Hematopoietic multipotent progenitor cell treated with erythropoietin and hydrocortisone succinate and interleukin-3 and kit ligand, for 17 days (in vitro differentiated cells): ENCODE results near the gene IFI6.
A peak's percentile ranks its signal among the peaks of the same experiment; 100 is the strongest.
"Not testable (repeated sequence)": the region's sequence is repeated elsewhere in the genome, so short reads cannot be mapped to it uniquely, and the experiment has no call there.

ENCODE experiments used
- DNase-seq: peaks from one replicate; pipeline ENCODE4 v3.0.0-alpha.2; 2015; ENCODE audit warnings: low spot score

IFI6 gene

DNA sequence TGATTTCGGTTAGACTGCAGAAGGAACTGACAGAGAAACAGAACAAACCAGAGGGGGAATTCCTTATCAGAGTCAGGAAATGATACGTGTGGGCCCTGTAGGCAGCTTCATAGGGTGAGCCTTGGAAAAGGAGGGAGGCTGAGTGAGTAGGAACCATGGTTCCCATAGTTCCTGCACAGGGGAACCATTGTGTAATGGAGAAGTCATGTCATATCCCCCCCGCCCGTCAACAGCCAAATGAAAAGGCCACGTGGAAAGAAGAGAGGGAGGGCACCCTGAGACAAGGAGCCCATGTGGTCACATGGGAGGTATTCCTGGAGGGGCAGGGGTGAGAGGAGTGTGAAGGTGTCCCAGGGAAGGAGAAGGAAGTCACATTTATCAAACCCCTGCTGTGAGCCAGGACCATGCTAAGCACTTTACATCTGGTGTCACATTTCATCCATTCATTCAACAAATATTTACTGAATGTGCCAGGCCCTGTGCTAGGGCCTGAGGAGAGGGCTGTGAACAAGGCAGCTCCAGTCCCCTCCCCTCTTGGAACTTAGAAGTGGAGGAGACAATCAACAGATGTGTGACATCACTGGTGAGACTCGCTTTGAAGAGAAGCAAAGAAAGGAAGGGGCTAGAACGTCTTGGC, 21.3 kb downstream of the IFI6 start:
- DNase-seq: no peak

DNA sequence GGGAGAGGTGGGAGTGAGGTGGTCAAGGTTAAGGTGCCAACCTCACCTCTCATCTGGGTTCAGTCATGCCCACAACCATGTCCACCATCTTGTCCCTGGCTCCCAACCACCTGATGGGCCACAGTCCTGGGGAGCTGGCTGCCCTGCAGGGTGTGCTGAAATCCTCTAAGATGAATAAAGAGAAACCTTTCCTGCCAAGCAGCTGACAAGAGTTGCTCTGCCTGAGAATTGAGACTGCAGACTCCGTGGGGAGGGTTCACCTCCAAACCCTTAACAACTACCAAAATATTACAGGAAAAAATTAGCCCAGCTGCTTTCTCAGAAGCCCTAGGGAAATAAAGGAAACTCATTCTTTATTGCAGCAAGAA, 21.8 kb downstream of the IFI6 start:
- no peak for DNase-seq

DNA sequence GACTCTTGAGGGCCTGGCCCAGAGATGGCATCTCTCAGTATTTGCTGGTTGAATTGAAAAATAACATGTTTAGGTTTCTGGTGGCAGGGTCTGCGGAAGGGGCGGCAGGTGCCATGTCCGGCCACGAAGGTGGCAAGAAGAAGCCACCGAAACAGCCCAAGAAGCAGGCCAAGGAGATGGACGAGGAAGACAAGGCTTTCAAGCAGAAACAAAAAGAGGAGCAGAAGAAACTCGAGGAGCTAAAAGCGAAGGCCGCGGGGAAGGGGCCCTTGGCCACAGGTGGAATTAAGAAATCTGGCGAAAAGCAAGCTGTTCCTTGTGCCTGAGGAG, 22.7 kb downstream of the IFI6 start:
- DNase-seq: no peak

DNA sequence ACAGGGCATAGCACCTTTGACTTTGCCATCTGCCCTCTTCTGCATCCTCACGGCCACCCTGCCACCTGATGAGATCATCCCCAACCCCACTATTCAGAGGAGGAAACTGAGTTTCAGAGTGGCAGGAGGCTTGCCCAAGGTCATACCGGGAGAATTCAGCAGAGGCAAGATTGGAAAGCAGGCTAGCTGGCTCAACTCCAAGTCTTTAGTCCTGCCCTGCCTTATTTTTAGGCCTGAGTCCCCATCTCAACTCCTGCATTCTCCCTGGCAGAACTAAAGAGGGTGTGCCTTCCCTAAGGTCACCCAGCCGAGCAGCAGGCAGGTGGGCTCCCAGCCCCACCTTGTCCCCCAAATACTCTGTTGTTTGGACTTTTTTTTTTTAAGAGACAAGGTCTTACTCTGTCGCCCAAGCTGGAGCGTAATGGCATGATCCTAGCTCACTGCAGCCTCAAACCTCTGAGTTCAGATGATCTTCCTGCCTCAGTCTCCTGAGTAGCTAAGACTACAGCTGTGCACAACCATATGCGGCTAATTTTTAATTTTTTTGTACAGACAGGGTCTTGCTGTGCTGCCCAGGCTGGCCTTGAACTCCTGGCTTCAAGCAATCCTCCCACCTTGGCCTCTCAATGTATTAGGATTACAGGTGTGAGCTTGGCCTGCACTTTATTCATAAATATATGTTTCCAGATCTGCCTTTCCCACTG, 23.2 kb downstream of the IFI6 start:
- DNase-seq: no peak

DNA sequence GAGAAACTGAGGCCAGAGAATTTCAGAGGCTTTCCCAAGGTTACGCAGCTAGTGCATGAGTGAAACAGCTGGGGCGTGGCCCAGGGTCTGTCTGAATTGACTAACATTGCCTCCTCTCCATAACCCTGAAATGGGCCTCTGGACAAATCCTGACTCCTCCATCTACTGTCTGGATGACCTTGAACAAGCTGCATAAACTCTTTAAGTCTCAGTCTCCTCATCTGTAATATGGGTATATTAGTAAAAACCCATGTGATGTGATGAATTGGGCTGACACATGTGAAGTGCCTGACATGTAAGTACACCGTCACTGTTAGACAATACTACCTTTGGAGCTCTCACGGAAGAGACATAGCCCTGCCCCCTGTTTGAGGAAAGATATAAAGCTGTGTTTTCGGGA, 24.7 kb downstream of the IFI6 start:
- DNase-seq: no peak

DNA sequence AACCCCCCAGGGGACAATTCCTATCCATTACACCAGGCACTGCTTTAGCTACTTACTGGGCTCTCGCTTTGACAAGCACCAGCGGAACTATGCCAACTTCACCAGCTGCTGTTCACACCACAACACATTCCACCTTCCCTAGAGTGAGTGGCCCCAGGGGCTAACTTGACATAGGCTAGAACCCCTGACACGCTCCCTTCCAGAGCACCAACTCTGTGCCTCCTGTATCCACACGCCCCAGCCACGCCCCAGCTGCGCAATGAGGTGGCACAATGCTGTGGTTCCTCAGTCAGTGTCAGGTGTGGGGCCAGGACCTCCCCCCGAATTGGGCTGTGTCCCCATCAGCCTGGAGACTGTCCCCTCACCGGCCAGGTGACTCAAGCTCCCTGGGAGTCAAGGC, 25.3 kb downstream of the IFI6 start:
- DNase-seq: no peak

DNA sequence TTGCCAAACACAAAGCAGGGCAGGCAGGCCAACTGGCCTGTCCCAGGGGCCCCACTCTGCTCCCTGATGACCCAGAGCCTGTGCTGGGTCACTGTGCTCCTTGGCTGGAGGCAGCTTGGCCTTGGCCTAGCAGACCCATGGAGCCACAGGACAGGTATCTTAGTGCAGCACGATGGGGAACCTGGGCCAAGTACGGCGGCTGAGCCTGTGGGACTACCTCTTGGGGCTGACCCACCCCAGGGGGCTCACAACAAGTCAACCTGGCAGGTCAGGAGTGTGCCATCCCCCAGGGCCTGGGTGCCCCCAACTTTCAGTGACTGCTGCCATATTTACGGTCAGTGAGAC, 26.9 kb downstream of the IFI6 start:
- DNase-seq: no peak

DNA sequence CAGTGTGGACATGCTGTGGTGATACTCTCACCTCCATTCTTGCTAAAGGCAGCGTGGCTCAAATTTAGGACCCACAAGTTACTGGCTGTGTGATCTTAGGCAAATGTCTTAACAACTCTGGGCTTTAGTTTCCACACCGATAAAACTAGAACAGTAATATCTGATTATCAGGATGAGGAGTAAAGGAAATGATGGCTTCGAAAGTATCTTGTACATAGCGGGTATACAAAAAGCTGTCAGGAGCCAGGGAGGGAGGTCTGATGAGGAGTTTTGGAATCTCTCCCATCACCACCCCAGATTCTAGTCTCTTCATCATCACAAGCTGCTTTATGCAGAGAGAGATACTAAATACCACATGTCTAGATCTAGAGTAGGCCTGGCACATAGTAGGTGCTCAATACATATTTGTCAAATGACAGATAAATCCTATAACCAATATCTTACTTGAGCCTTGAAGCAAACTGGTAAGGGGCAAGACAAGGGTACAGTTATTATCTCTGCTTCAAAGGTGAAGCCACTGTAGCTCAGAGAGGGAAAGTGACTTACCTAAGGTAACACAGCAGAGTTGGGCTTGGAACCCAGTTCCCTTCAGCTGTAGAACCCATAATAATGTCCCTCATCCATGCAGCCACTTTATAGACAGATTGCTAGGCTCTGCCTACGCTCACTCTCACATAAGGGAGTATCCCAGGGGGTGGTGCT, 27.5 kb downstream of the IFI6 start:
- DNase-seq: no peak

DNA sequence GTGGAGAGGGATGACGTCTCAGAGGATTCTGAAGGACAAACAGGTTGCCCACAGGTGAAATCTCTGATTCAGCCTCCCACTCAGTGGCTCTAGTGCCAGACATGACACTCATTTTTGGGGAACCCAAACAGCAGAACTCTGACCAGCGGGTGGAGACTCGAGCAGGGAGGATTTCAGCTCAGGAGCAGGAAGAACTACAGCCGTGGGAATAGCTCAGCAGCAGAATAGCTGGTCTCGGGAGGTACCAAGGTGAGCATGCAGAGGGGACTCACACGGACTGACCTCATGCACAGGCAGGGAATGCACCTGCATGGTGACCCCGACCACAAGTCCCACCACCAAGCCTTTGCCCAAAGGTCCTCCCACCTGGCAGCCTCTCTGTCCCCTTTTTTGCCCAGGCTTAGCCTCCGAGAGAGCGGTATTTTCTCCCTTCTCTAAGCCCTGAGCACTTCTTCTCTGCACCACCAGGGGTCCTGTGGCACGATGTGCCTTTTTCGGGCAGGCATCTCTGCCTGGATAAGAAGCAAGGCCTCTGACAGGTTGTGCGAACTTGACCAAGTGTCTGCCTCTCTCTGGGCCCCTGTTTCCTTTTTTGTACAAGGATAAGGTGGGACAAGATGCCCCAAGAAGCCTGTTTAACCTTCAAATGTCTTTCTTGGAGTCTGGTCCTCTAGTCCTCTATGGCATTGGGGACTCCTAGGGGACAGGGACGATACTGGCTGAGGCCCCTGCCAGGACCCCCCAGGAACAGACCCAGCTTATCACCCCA, 28.2 kb downstream of the IFI6 start:
- DNase-seq: peak; percentile 54

DNA sequence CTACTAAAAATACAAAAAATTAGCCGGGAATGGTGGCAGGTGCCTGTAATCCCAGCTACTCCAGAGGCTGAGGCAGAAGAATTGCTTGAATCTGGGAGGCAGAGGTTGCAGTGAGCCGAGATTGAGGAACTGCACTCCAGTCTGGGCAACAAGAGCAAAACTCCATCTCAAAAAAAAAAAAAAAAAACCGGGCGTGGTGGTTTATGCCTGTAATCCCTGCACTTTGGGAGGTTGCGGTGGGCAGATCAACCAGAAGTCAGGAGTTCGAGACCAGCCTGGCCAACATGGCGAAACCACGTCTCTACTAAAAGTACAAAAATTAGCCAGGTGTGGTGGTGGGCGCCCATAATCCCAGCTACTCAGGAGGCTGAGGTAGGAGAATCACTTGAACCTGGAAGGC, 31.5 kb downstream of the IFI6 start:
- not testable (repeated sequence) for DNase-seq

DNA sequence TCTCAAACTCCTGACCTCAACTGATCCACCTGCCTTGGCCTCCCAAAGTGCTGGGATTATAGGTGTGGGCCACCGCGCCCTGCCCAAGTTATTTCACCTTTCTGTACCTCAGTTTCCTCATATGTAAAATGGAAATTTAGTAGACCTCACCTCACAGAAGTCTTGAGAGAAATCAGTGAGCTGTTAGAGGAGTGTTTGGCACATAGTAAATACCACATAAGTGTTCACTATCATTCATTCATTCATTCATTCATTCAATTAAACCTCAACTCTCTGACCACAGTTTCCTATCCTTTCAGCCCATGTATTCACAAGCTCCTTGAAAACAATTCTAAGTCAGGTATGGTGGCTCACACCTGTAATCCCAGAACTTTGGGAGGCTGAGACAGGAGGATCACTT, 33.2 kb downstream of the IFI6 start:
- no peak for DNase-seq

DNA sequence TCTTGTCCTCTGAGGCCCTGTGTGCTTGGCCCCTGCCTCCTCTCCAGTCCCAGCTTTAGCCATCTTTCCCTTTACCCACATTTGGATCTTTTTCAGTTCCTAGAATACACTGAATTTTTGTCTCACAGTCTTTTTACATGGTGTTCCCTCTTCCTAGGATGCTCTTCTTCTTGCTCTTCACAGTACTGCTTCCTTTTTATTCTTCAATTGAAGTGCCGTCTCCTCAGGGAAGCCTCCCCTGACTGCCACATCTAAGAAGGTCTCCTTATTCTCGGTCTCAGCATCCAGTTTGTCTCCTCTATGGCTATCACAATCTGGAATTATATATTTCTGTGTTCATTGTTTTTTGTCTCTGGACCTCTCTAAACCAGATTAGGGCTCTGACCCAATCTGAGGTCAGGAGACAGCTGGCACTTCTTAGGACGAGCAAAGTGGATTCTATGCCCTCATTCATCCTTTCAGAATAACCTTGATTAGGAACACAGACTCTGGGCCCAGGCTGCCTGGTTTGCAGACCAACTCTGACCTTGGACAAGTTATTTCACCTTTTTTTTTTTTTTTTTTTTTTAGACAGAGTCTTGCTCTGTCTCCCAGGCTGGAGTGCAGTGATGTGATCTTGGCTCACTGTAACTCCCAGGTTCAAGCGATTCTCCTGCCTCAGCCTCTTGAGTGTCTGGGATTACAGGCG, 33.8 kb downstream of the IFI6 start:
- DNase-seq: no peak

DNA sequence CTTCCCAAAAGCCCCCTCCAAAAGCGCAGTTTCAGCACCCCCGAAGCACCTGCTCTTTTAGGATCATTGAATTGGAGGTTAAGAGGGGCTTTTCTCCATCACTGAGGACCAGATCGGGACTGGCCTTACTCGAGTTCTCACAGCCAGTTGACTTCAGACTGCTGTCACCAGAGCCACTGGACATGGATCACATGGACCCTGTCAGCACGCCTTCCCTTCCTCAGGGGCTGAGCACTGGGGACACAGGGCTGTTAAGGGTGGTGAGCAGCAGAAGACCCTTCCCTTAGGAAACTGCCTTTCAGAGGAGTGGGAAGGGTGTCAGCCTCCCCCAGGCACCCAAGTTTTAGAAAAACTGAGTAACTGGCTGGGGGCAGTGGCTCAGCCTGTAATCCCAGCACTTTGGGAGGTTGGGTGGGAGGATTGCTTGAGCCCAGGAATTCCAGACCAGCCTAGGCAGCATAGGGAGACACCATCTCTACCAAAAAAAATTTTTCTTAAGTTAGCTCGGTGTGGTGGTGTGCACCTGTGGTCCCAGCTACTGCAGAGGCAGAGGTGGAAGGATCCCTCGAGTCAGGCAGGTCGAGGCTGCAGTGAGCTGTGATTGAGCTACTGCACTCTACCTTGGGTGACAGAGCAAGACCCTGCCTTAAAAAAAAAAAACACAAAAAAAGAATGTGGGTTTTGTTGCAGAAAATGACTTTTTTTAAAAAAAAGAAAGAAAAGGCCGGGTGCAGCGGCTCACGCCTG, 36.4 kb downstream of the IFI6 start:
- DNase-seq: no peak

DNA sequence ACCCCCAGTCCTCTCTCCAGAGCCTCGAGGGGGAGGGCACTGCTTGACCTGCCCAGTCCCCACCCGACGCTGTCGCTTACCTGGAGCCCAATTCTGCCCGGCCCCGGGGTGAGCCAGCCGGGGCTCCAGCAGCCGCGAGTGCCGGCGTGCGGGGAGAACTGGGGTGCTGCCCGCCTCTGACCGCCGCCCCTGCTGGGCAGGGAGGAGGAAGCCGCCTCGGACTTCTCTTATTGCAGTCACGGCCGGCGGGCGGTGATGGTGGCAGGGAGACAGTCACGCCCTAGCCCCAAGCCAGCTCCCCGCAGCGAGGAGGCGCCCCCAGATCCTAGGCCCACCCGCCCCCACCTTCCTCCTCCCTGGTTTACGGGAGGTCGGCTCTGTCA, 37.0 kb downstream of the IFI6 start, which contains the start of gene FGR:
Gene FGR (minus strand): TSS at position 201 of the 383 bp plus-strand sequence. CDS start 11,269 bp downstream, outside the sequence.
- no peak for DNase-seq

DNA sequence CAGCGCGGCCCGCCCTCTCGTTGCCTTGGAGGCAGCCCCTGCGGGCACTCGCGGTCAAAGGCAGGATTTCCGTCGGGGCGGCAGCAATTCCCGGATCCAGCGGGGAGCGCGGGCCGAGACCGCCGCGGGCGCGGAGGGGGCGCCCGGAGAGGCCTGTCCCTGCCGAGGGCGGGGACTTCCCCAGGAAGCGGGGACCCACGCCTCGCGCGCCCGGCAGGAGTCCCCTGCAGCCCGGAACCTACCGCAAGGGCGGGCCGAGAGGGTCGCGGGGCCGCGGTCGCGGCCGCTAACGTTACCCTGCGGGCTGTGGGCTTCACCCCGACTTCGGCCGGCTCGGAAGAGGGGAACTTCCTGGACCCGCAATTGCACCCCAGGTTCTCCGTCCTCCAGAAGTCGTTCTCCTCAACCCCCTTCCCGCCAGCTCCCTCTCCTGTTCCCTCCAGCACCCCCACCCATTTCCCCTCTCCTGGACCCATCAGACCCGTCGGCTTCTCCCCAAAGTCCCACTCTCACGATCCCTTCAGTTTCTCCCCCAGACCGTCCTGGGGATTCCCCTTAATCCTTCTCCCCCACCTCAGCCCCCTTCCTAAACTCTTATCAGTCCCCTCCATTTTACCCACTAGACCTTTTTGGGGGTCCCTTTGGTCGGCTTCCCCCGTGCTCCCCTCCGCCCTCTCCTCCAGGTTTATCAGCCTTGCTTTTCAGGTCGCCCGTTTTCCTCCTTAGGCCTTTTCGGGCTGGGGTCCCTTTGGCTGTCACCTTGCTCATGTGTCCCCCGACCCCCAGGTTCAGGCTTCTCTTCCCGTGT, 37.6 kb downstream of the IFI6 start:
- no peak for DNase-seq

DNA sequence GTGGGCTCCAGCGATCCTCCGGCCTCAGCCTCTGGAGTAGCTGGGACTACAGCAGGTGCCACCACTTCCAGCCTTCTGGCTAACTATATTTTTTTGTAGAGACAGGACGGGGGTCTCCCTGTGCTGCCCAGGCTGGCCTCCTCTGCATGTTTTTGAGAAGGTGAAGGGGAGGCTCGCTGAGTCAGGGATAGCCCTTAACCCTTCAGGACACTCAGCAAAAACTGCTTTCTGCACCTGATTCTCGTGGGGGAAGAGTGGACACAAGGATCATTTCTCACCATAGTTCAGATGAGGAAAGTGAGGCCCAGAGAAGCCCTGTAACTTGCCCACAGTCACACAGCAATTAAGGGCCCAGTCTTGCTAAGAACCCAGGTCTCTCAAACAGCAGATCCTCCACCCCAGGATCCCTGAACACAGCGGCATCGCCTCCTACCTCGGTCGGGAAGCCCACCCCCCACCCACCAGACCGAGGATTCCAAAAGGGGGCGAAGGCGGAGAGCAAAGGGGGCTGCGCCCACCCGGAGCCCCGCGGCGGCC, 38.3 kb downstream of the IFI6 start:
- no peak for DNase-seq

DNA sequence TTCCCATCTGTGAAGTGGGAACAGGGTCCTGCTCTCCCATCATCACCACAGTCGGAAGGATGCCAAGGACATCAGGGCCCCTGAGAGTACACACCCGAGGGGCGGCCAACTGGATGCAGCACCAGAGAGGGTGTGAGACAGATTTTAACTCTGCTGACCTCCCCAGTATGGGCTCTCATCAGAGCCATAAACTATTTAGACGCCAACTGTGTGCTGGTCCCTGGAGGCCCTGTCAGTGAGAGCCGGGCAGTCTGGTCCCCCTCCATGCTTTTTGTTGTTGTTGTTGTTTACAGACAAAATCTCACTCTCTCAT, 38.7 kb downstream of the IFI6 start:
- no peak for DNase-seq

DNA sequence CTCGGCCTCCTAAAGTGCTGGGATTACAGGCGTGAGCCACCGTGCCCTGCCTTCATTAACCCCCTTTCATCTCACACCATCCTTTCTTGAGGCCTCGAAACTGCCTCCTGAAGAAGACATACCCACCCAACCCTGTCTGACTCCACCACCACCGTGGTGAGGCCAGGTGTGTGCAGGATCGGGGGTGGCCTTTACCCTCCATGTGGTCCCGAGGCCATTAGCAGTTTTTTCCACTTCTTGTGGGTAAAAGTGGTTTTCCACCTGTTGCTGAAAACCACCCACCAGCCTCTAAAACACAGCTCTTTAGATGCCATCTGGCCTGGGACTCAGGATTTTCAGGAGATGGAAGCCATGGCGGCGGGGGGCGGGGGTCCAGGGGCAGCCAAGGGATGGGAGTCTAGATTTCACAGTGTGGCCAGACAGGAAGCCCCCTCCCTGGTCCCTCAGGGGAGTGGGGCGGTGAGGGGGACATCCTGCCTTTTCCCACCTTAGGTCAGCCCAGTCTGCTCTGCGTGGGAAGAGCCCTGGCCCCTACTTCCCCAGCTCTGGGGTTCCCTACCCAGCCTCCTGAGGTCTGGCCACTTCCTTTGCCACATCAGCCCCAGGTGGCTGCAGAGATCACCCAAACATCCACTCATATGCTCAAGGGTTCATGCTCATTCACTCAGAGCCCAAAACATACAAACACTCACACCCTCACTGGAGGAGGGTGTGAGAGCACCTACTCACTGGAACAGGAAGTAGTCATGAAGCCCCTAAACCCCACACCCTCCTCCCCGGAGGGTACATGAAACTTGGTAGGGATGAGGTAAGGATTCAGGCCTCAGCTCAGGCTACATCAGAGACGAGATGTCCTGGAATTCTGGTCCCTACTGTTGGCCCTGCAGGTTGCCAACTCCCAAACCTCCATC, 39.4 kb downstream of the IFI6 start:
- no peak for DNase-seq

DNA sequence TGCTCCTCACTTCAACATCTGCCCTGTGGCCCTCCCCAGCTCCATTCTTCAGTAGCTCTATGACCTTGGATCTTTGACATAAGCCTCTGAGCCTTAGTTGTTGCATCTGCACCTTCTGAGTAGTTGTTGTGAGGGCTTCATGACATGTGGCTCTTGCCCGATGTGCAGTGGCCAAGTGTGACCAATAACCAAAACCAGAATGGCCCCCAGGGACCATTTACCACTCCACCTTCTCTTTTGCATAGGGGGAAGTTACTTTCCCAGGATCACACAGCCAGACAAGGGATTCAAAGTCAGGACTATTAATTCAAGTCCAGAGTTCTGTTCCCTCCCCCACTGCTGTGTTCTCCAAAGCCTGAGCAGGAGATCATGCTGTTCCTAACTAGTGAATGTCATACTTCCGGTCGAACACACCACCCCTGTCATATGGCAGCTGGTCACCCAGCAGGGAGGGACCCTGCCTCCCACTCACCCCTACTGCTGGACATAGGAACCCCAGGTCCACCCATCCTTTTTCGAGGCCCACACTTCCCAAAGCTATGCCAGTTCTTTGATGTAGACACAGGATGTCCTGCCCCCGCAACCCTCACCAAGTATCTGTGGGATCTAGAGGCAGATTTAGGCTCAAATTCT, 41.0 kb downstream of the IFI6 start:
- DNase-seq: no peak
